SU-DHL-6 (cell line): ENCODE measurements around the gene VAC14.

Source experiments
- H2AFZ ChIP-seq: fragments of 200-600 bp; sonication (generic); 2 replicates; pipeline ENCODE4 v1.6.1; 2014; ENCODE audit warnings: low read depth, mild to moderate bottlenecking, moderate library complexity, mixed read lengths, antibody characterized with exemption, low read length; ENCODE audit not compliant: severe bottlenecking
- H3F3A ChIP-seq: fragments of 200-600 bp; shearing (Covaris generic); 2 replicates; pipeline ENCODE4 v1.6.0; 2016; ENCODE audit warnings: antibody characterized with exemption, mild to moderate bottlenecking; ENCODE audit not compliant: insufficient read depth
- H3K27ac ChIP-seq: fragments of 200-600 bp; sonication (generic); 2 replicates; pipeline ENCODE4 v1.5.1; 2016; ENCODE audit warnings: low read depth, mild to moderate bottlenecking, low read length, moderate library complexity, mixed read lengths
- H3K27me3 ChIP-seq: fragments of 200-600 bp; sonication (generic), shearing (Covaris generic); 2 replicates; pipeline ENCODE4 v1.6.0; 2014; ENCODE audit warnings: mild to moderate bottlenecking, low read length
- H3K36me3 ChIP-seq: fragments of 200-600 bp; sonication (generic); 2 replicates; pipeline ENCODE4 v1.6.1; 2014; ENCODE audit warnings: mild to moderate bottlenecking, low read length, mixed read lengths
- H3K4me2 ChIP-seq: fragments of 300-600, 200-600 bp; shearing (Covaris generic), sonication (generic); 2 replicates; pipeline ENCODE4 v1.6.0; 2014; ENCODE audit warnings: low read length, low read depth, mild to moderate bottlenecking; ENCODE audit not compliant: poor library complexity, severe bottlenecking
- H3K4me3 ChIP-seq: fragments of 200-600 bp; sonication (generic); 2 replicates; pipeline ENCODE4 v1.5.1; 2014; ENCODE audit warnings: antibody characterized with exemption, low read length, mild to moderate bottlenecking, mixed read lengths; ENCODE audit not compliant: insufficient read depth, poor library complexity, severe bottlenecking
- H3K79me2 ChIP-seq: fragments of 200-600 bp; sonication (generic); 2 replicates; pipeline ENCODE4 v1.6.1; 2014; ENCODE audit warnings: mild to moderate bottlenecking, low read length, moderate library complexity; ENCODE audit not compliant: insufficient read depth
- H3K9ac ChIP-seq: fragments of 200-600 bp; sonication (generic); 2 replicates; pipeline ENCODE4 v1.7.0; 2014; ENCODE audit warnings: mild to moderate bottlenecking, low read length
- H3K9me2 ChIP-seq: fragments of 200-600 bp; sonication (generic); replicated peaks from 2 replicates; pipeline ENCODE4 v1.6.1; 2014; ENCODE audit warnings: low read length; ENCODE audit not compliant: insufficient read depth
- H3K9me3 ChIP-seq: fragments of 200-600 bp; sonication (generic); 2 replicates; pipeline ENCODE4 v1.6.1; 2014; ENCODE audit warnings: low read length, mixed read lengths; ENCODE audit not compliant: insufficient read depth
- H4K20me1 ChIP-seq: fragments of 200-600 bp; sonication (generic); 2 replicates; pipeline ENCODE4 v1.6.1; 2014; ENCODE audit warnings: low read depth, mild to moderate bottlenecking, antibody characterized with exemption, low read length, moderate library complexity, mixed read lengths
- CTCF ChIP-seq: fragments of 200-600 bp; sonication (generic); IDR thresholded peaks from one replicate; pipeline ENCODE4 v1.5.1; 2017; ENCODE audit warnings: antibody characterized with exemption, mild to moderate bottlenecking, low read length, moderate library complexity; ENCODE audit not compliant: insufficient read depth, poor library complexity, severe bottlenecking
- EZH2phosphoT487 ChIP-seq: fragments of 200-600 bp; sonication (generic), shearing (Covaris generic); conservative IDR thresholded peaks from 2 replicates; pipeline ENCODE4 v1.6.1; 2018; ENCODE audit warnings: mild to moderate bottlenecking, antibody characterized with exemption, low read length, moderate library complexity, mixed read lengths

VAC14 gene

GRCh38 chr16:70692130-70692872, 108.7 kb downstream of the VAC14 start:
- Histone ChIP-seq H4K20me1 (no peaks in the 10 kb centered on the region), H2AFZ (no peak overlapping the region), H3F3A (no peaks in the 10 kb centered on the region), H3K4me2 (no peak overlapping the region), H3K79me2 (no peaks in the 10 kb centered on the region), H3K9ac (no peak overlapping the region), H3K27me3 (no peaks in the 10 kb centered on the region), H3K9me3 (no peaks in the 10 kb centered on the region), H3K4me3 (no peak overlapping the region), H3K36me3 (no peaks in the 10 kb centered on the region), H3K9me2 (no peaks in the 10 kb centered on the region), H3K27ac (no peak overlapping the region)
- no peak for TF ChIP-seq EZH2phosphoT487
- TF ChIP-seq CTCF = no peak

GRCh38 chr16:70691223-70692129, 109.5 kb downstream of the VAC14 start:
- Histone ChIP-seq H3K36me3 (no peaks in the 10 kb centered on the region), H3K9ac (no peak overlapping the region), H3F3A (no peaks in the 10 kb centered on the region), H2AFZ (no peak overlapping the region), H4K20me1 (no peaks in the 10 kb centered on the region), H3K9me3 (no peaks in the 10 kb centered on the region), H3K4me2 (no peak overlapping the region), H3K27me3 (no peaks in the 10 kb centered on the region), H3K4me3 (no peak overlapping the region), H3K79me2 (no peaks in the 10 kb centered on the region), H3K27ac (no peak overlapping the region), H3K9me2 (no peaks in the 10 kb centered on the region)
- TF ChIP-seq EZH2phosphoT487 (no peak), CTCF (no peak)

- TF ChIP-seq EZH2phosphoT487 = no peak
- no peak for TF ChIP-seq CTCF
- no peaks in the 10 kb centered on the region for H3F3A ChIP-seq
- H4K20me1 ChIP-seq = no peaks in the 10 kb centered on the region
- no peak overlapping the region for H3K9ac ChIP-seq
- no peaks in the 10 kb centered on the region for H3K27me3 ChIP-seq
- no peaks in the 10 kb centered on the region for H3K79me2 ChIP-seq
- H3K9me3 ChIP-seq = no peaks in the 10 kb centered on the region
- H3K36me3 ChIP-seq = no peaks in the 10 kb centered on the region
- H3K27ac ChIP-seq = no peak overlapping the region
- H3K9me2 ChIP-seq = no peaks in the 10 kb centered on the region
- no peak overlapping the region for H3K4me2 ChIP-seq
- H2AFZ ChIP-seq = no peak overlapping the region
- H3K4me3 ChIP-seq = no peak overlapping the region
These were observed 110.7 kb downstream of the VAC14 start for GRCh38 chr16:70689970-70690891.
